ENCODE results near the gene PTGER1. TPM values are rescaled to one million over a fixed set of nuclear protein-coding genes. Genes with fewer than 3 reads are reported as not detected.

The PTGER1 gene
- total and polyA plus RNA-seq, 2 of the 4 experiments (the other 2 are of a cell fraction), result 0.54 to 0.60 TPM

GRCh38 chr19:14519860-14520407, 44.8 kb upstream of the PTGER1 start:
- CTCF ChIA-PET, result no interaction called here
- BruUV-seq (replicated peaks), result no TSS peak
- peak overlapping the region; percentile 64 for H3K27ac ChIP-seq (ENCODE audit: insufficient read depth, low read length)
- H3K4me1 ChIP-seq (ENCODE audit: control insufficient read depth, insufficient read depth, low read length), result peaks cover 19% of the 10 kb centered on the region
- peak overlapping the region; percentile 30; the same call in 1 of the 2 replicates for H2BK20ac ChIP-seq (ENCODE audit: low read depth, low read length)
- intact Hi-C loops (cut with micrococcal nuclease) (no loop called here), in situ Hi-C loops (cut with MboI; ENCODE audit: low sequenced_read_pairs) (no loop called here), dilution Hi-C loops (cut with HindIII; ENCODE audit: low sequenced_read_pairs, unreplicated experiment) (no loop called here)
- H3K36me3 ChIP-seq (ENCODE audit: control insufficient read depth, insufficient read depth, low read length), result peaks cover 19% of the 10 kb centered on the region
- DNase-seq, result peak; percentile 88
- H3K14ac ChIP-seq (replicated peaks; ENCODE audit: low read depth, low read length), result 0 out of 2 replicates have a peak overlapping the region, but pooled peaks have one; percentile 43
- H3K4me2 ChIP-seq (ENCODE audit: low read depth, low read length), result no peak overlapping the region
- H3K56ac ChIP-seq (ENCODE audit: extremely low read depth, insufficient read depth, low read length), result no peak overlapping the region
- H3K4ac ChIP-seq (ENCODE audit: low read depth, low read length), result peak overlapping the region; percentile 44
- no peak overlapping the region for H3K4me3 ChIP-seq (ENCODE audit: insufficient read depth, low read depth, low read length)
- H2AFZ ChIP-seq (replicated peaks; ENCODE audit: low read length, poor library complexity), result peak overlapping the region; percentile 61
- H3K23ac ChIP-seq (ENCODE audit: low read depth, low read length), result peak overlapping the region; percentile 0; the same call in 1 of the 2 replicates
- no peaks in the 10 kb centered on the region for H3K27me3 ChIP-seq (ENCODE audit: control insufficient read depth, insufficient read depth, low read length)
- peak overlapping the region; percentile 70 to 99 for H4K8ac ChIP-seq (ENCODE audit: low read depth in 2 of 2, low read length in 2 of 2)
- peaks cover 29% of the 10 kb centered on the region for H4K20me1 ChIP-seq (ENCODE audit: insufficient read depth, low read length)
- H3K9ac ChIP-seq (ENCODE audit: low read depth, low read length), result no peak overlapping the region
- H2AK5ac ChIP-seq (ENCODE audit: low read depth, low read length), result peak overlapping the region; percentile 43
- H4K91ac ChIP-seq (ENCODE audit: insufficient read depth, low read depth, low read length), result peak overlapping the region; percentile 52
- no peaks in the 10 kb centered on the region for H3K9me3 ChIP-seq (ENCODE audit: control insufficient read depth, insufficient read depth, low read length)
- H2AK9ac ChIP-seq (replicated peaks; ENCODE audit: low read depth, low read length, poor library complexity), result peak overlapping the region; percentile 68
- POLR2A ChIA-PET (ENCODE audit: unreplicated experiment), result no interaction called here
- peak overlapping the region; percentile 78 for H4K5ac ChIP-seq (ENCODE audit: low read depth, low read length)
- peaks cover 14% of the 10 kb centered on the region for H3K9me1 ChIP-seq (ENCODE audit: insufficient read depth, low read length)
- peak overlapping the region; percentile 74 for H2BK5ac ChIP-seq (ENCODE audit: low read depth, low read length, poor library complexity, severe bottlenecking)
- peaks cover 12 to 32% of the 10 kb centered on the region in 2 experiments; a peak in 3 of 4 replicates for H3K79me1 ChIP-seq (ENCODE audit: low read depth in 1 of 2, low read length in 2 of 2)
- no peak; the same call in 1 of the 2 replicates for ATAC-seq (ENCODE audit: low read depth)
- peak overlapping the region; percentile 10; the same call in 1 of the 2 replicates for H3K18ac ChIP-seq (ENCODE audit: low read depth, low read length)
- 75% methylated on average over 1 of the region's 2 CpGs; no CpG with 5 or more reads in 1 of the 2 experiments for WGBS, 2 experiments (ENCODE audit: extremely low coverage in 2 of 2, insufficient read length in 1 of 2)
- H2BK15ac ChIP-seq (ENCODE audit: low read depth, low read length), result peak overlapping the region; percentile 31; the same call in 1 of the 3 replicates
- peak overlapping the region; percentile 70 for H2BK120ac ChIP-seq (ENCODE audit: low read depth, low read length)
- TF ChIP-seq CHD1 (IDR thresholded peaks at IDR 0.05; ENCODE audit: low read depth, low read length) (no peak), RCOR1 (IDR thresholded peaks at IDR 0.05; ENCODE audit: insufficient replicate concordance, low read length) (no peak), MAZ (IDR thresholded peaks at IDR 0.05; ENCODE audit: borderline replicate concordance, low read depth, low read length) (no peak), MXI1 (IDR thresholded peaks at IDR 0.05; ENCODE audit: borderline replicate concordance, low read depth, low read length) (no peak), CEBPB (IDR thresholded peaks at IDR 0.05; ENCODE audit: low read depth, low read length) (no peak), FOS (IDR thresholded peaks at IDR 0.05; ENCODE audit: low read depth, low read length) (peak; percentile 57; the same call in 1 of the 2 replicates), RFX5 (IDR thresholded peaks at IDR 0.05; ENCODE audit: low read depth, low read length) (no peak), MAFK (IDR thresholded peaks at IDR 0.05; ENCODE audit: low read depth, low read length) (no peak), NFE2L2 (IDR thresholded peaks at IDR 0.05; ENCODE audit: low read depth, low read length) (peak; percentile 26; the same call in 1 of the 2 replicates), RAD21 (IDR thresholded peaks at IDR 0.05; ENCODE audit: low read length) (no peak), POLR2A (IDR thresholded peaks at IDR 0.05; ENCODE audit: low read depth, low read length) (no peak), SMC3 (IDR thresholded peaks at IDR 0.05; ENCODE audit: low read depth, low read length) (no peak)
- TF ChIP-seq, protein P1, sequence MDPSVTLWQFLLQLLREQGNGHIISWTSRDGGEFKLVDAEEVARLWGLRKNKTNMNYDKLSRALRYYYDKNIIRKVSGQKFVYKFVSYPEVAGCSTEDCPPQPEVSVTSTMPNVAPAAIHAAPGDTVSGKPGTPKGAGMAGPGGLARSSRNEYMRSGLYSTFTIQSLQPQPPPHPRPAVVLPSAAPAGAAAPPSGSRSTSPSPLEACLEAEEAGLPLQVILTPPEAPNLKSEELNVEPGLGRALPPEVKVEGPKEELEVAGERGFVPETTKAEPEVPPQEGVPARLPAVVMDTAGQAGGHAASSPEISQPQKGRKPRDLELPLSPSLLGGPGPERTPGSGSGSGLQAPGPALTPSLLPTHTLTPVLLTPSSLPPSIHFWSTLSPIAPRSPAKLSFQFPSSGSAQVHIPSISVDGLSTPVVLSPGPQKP (IDR thresholded peaks at IDR 0.05; ENCODE audit: borderline replicate concordance, low read depth, low read length), result no peak
- TF ChIP-seq, protein P2, sequence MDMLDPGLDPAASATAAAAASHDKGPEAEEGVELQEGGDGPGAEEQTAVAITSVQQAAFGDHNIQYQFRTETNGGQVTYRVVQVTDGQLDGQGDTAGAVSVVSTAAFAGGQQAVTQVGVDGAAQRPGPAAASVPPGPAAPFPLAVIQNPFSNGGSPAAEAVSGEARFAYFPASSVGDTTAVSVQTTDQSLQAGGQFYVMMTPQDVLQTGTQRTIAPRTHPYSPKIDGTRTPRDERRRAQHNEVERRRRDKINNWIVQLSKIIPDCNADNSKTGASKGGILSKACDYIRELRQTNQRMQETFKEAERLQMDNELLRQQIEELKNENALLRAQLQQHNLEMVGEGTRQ (IDR thresholded peaks at IDR 0.05; ENCODE audit: low read depth, low read length), result no peak
- TF ChIP-seq, protein P3, sequence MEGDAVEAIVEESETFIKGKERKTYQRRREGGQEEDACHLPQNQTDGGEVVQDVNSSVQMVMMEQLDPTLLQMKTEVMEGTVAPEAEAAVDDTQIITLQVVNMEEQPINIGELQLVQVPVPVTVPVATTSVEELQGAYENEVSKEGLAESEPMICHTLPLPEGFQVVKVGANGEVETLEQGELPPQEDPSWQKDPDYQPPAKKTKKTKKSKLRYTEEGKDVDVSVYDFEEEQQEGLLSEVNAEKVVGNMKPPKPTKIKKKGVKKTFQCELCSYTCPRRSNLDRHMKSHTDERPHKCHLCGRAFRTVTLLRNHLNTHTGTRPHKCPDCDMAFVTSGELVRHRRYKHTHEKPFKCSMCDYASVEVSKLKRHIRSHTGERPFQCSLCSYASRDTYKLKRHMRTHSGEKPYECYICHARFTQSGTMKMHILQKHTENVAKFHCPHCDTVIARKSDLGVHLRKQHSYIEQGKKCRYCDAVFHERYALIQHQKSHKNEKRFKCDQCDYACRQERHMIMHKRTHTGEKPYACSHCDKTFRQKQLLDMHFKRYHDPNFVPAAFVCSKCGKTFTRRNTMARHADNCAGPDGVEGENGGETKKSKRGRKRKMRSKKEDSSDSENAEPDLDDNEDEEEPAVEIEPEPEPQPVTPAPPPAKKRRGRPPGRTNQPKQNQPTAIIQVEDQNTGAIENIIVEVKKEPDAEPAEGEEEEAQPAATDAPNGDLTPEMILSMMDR (conservative IDR thresholded peaks at IDR 0.05; ENCODE audit: low read depth, low read length), result no peak
